Bone marrow (tissue), 2 donors: ENCODE results near the gene SGK1.
"Not testable (repeated sequence)": the region's sequence is repeated elsewhere in the genome, so short reads cannot be mapped to it uniquely, and the experiment has no call there.

Source experiments
- DNase-seq, 2 donors: peaks; one replicate each; lab custom pipeline; 2025; lab: John Stamatoyannopoulos, UW

SGK1 gene

GRCh38 chr6:134187154-134187553 is 130.8 kb downstream of the SGK1 start:
- DNase-seq, result no peak

GRCh38 chr6:134186355-134186754 is 131.6 kb downstream of the SGK1 start:
- DNase-seq, result no peak

- DNase-seq, result no peak
Measured at GRCh38 chr6:134185277-134185676, 132.6 kb downstream of the SGK1 start.

GRCh38 chr6:134183844-134184243 is 134.1 kb downstream of the SGK1 start:
- no peak for DNase-seq

GRCh38 chr6:134182528-134182927 is 135.4 kb downstream of the SGK1 start:
- DNase-seq, result no peak

GRCh38 chr6:134181726-134182125 is 136.2 kb downstream of the SGK1 start:
- DNase-seq, result not testable (repeated sequence)

- DNase-seq, result not testable (repeated sequence)
Measured at GRCh38 chr6:134181251-134181650, 136.7 kb downstream of the SGK1 start.

- not testable (repeated sequence) for DNase-seq
Measured at GRCh38 chr6:134180540-134180939, 137.4 kb downstream of the SGK1 start.

- DNase-seq, result peak; percentile 67 to 94
Measured at GRCh38 chr6:134178161-134179044, 139.5 kb downstream of the SGK1 start.

GRCh38 chr6:134177753-134178160 is 140.2 kb downstream of the SGK1 start:
- peak; percentile 37 to 38 for DNase-seq

- no peak for DNase-seq
Measured at GRCh38 chr6:134177236-134177635, 140.7 kb downstream of the SGK1 start.

- peak in 1 of 2 donors; percentile 22 for DNase-seq
Measured at GRCh38 chr6:134176264-134176975, 141.5 kb downstream of the SGK1 start.

- peak; percentile 42 to 90 for DNase-seq
Measured at GRCh38 chr6:134175532-134176263, 142.2 kb downstream of the SGK1 start.

GRCh38 chr6:134174672-134175531 is 143.0 kb downstream of the SGK1 start:
- DNase-seq, result peak; percentile 66 to 89

GRCh38 chr6:134173936-134174671 is 143.8 kb downstream of the SGK1 start:
- peak; percentile 41 to 78 for DNase-seq

GRCh38 chr6:134173366-134173725 is 144.6 kb downstream of the SGK1 start:
- no peak for DNase-seq

- DNase-seq, result no peak
Measured at GRCh38 chr6:134172706-134173365, 145.1 kb downstream of the SGK1 start.

- DNase-seq, result no peak
Measured at GRCh38 chr6:134172020-134172705, 145.7 kb downstream of the SGK1 start.

GRCh38 chr6:134171517-134171916 is 146.4 kb downstream of the SGK1 start:
- no peak for DNase-seq

- DNase-seq, result no peak
Measured at GRCh38 chr6:134170844-134171243, 147.1 kb downstream of the SGK1 start.
